GM12874 (cell line): ENCODE results near the gene KRT34.

Source experiments
- TF ChIP-seq, protein P1 (sequence below): IDR thresholded peaks from 2 replicates; pipeline ENCODE4 v1.5.1; 2011; ENCODE audit warnings: low read depth, mild to moderate bottlenecking, control low read depth, low read length, moderate library complexity; ENCODE audit not compliant: insufficient read depth

Gene KRT34

GRCh38 chr17:41377546-41377945 is 4.6 kb downstream of the KRT34 start:
- TF ChIP-seq, protein P1, sequence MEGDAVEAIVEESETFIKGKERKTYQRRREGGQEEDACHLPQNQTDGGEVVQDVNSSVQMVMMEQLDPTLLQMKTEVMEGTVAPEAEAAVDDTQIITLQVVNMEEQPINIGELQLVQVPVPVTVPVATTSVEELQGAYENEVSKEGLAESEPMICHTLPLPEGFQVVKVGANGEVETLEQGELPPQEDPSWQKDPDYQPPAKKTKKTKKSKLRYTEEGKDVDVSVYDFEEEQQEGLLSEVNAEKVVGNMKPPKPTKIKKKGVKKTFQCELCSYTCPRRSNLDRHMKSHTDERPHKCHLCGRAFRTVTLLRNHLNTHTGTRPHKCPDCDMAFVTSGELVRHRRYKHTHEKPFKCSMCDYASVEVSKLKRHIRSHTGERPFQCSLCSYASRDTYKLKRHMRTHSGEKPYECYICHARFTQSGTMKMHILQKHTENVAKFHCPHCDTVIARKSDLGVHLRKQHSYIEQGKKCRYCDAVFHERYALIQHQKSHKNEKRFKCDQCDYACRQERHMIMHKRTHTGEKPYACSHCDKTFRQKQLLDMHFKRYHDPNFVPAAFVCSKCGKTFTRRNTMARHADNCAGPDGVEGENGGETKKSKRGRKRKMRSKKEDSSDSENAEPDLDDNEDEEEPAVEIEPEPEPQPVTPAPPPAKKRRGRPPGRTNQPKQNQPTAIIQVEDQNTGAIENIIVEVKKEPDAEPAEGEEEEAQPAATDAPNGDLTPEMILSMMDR, result no peak

DNA sequence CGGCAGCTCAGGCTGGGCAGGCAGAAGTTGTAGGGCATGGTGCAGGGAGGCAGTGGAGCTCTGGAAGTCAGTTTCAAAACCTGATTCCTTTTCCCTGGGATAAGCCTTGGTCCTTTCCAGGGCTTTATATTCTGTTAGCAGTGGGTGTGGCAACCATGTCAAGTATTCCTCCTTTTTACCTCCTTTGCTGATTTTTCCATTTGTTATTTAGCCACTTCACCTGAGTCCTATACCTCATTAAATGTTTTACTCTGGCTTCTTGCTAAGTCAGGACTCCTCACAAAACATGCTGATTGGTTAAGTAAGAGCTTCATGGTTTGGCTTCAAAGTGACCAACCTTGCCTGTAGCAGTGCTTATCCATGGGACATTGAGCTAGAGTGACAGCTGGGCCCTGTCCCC is 12.4 kb downstream of the KRT34 start, which contains the start of gene KRT33B:
Gene KRT33B, minus strand, starts transcription at position 101 of the 400 bp plus-strand sequence. Its CDS starts 63 bp downstream, at position 38.
- TF ChIP-seq, protein P1, result no peak

DNA sequence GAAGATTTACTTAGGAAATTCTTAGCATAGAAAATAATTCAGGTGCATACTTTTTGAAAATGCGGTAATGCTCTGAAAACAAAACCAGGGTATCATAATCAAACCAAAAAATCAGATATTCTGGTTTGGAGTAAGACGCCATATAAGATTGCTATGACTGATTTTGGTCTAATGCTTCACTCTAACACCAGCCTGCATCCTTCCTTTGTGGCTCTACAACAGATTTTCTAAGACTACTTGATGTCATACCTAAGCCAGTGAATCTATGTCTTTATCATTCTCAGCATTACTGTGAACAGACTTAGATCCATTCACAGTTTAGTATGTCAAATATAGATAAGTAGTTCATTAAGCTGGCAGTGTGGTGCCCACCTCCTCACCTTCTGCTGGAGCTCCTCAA is 13.1 kb downstream of the KRT34 start:
- TF ChIP-seq, protein P1, result no peak

DNA sequence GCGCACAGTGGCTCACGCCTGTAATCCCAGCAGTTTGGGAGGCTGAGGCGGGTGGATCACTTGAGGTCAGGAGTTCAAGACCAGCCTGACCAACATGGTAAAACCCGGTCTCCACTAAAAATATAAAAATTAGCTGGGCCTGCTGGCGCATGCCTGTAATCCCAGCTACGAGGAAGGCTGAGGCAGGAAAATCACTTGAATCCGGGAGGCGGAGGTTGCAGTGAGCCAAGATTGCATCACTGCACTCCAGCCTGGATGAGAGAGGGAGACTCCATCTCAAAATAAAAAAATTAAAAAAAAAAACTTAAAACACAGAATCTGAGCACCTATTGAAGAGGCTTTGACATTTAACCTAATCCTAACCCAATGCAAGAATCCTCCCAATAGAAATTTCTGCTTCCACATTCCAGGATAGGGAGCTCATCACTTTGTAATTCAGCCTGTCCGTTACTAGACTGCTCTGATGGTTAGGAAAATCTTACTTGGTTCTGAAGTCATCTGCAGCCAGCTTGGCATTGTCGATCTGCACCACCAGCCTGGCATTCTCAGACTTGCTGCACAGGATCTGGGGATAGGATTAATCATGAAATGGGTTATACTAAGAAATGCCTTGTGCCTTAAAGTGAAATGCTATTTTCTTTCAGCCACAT is 14.6 kb downstream of the KRT34 start:
- TF ChIP-seq, protein P1, result no peak

DNA sequence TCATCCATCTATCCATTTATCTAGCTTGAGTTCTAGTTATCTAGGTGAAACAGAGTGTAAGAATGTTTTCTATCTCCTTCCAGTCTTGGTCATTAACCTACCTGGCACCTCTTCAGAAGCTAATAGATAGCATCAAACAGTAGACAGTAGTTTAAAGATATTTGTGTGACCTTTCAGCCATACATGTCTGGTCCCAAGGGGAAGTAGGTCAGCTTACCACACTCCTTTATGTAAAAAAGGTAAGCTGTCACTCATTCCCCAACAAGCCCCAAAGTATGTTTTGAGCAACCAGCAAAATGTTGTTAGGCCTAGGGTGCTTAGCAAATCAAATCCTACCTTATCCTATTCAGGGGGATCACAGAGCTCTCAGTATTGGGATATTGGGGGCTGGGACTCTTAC is 16.0 kb downstream of the KRT34 start:
- TF ChIP-seq, protein P1, result no peak

DNA sequence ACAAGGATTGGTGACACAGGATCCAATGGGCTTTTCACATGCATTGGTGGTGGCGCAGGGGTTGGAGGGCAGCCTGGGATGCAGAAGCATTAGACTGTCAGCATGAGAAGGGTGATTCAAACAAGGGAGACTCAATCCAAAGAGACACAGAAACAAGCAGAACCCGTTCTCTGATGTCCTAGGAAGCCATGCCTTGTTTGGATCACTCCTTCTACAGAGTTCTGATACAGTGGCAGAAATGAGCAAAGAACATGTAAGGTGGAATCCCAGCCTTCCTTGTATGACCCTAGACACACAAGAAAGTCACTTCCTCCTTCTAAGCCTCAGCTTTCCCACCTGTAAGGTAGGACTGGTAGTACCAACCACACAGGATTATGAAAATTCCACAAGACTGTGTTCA is 18.2 kb downstream of the KRT34 start:
- TF ChIP-seq, protein P1, result no peak

- TF ChIP-seq, protein P1, result no peak
Measured at GRCh38 chr17:41360296-41360995, 21.7 kb downstream of the KRT34 start.
